ENCODE measurements around the gene ADAMTSL3.

Gene ADAMTSL3

GRCh38 chr15:83721981-83722380, 68.1 kb downstream of the ADAMTSL3 start:
- no peaks in the 10 kb centered on the region for H3K27me3 ChIP-seq (ENCODE audit: insufficient read depth, poor library complexity, severe bottlenecking)
- H3K36me3 ChIP-seq (ENCODE audit: low read depth): no peaks in the 10 kb centered on the region
- ATAC-seq (ENCODE audit: low read depth) (no peak), DNase-seq (ENCODE audit: low spot score) (no peak)
- H3K9me3 ChIP-seq (ENCODE audit: severe bottlenecking): no peaks in the 10 kb centered on the region
- H3K27ac ChIP-seq (ENCODE audit: poor library complexity, severe bottlenecking): no peak overlapping the region
- no peak overlapping the region for H3K4me3 ChIP-seq (ENCODE audit: severe bottlenecking)
- H3K4me1 ChIP-seq (ENCODE audit: insufficient read depth, poor library complexity, severe bottlenecking): no peaks in the 10 kb centered on the region
- TF ChIP-seq, protein P1, sequence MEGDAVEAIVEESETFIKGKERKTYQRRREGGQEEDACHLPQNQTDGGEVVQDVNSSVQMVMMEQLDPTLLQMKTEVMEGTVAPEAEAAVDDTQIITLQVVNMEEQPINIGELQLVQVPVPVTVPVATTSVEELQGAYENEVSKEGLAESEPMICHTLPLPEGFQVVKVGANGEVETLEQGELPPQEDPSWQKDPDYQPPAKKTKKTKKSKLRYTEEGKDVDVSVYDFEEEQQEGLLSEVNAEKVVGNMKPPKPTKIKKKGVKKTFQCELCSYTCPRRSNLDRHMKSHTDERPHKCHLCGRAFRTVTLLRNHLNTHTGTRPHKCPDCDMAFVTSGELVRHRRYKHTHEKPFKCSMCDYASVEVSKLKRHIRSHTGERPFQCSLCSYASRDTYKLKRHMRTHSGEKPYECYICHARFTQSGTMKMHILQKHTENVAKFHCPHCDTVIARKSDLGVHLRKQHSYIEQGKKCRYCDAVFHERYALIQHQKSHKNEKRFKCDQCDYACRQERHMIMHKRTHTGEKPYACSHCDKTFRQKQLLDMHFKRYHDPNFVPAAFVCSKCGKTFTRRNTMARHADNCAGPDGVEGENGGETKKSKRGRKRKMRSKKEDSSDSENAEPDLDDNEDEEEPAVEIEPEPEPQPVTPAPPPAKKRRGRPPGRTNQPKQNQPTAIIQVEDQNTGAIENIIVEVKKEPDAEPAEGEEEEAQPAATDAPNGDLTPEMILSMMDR (IDR thresholded peaks at IDR 0.05; ENCODE audit: poor library complexity, severe bottlenecking): no peak

- no peak overlapping the region for H3K27ac ChIP-seq (ENCODE audit: poor library complexity, severe bottlenecking)
- no peak overlapping the region for H3K4me3 ChIP-seq (ENCODE audit: severe bottlenecking)
- ATAC-seq (ENCODE audit: low read depth) (no peak), DNase-seq (ENCODE audit: low spot score) (no peak)
- no peaks in the 10 kb centered on the region for H3K9me3 ChIP-seq (ENCODE audit: severe bottlenecking)
- TF ChIP-seq, protein P1 (IDR thresholded peaks at IDR 0.05; ENCODE audit: poor library complexity, severe bottlenecking): no peak
- H3K27me3 ChIP-seq (ENCODE audit: insufficient read depth, poor library complexity, severe bottlenecking): no peaks in the 10 kb centered on the region
- no peaks in the 10 kb centered on the region for H3K4me1 ChIP-seq (ENCODE audit: insufficient read depth, poor library complexity, severe bottlenecking)
- H3K36me3 ChIP-seq (ENCODE audit: low read depth): no peaks in the 10 kb centered on the region
Measured at GRCh38 chr15:83723216-83723615, 69.3 kb downstream of the ADAMTSL3 start.

DNA sequence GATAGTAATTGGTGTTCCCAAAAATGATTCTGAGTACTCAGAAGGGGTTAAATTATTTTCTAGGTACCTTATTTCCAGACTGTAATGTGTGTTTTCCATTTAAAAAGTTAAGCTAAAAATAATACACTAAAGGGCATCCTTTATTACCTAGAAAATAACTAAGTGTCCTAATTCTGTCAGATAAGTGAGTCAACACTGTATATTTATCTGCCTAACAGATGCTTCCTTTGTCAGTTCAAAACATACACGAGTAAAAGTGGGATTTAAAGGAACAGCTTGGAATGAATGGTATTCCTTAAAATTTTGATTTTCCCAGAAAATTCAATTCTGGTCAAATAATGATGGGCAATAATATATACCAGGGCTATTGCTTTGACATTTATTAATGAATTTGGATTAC, 78.3 kb downstream of the ADAMTSL3 start:
- TF ChIP-seq, protein P1 (IDR thresholded peaks at IDR 0.05; ENCODE audit: poor library complexity, severe bottlenecking): no peak
- no peak for DNase-seq (ENCODE audit: low spot score)
- Histone ChIP-seq H3K4me3 (ENCODE audit: severe bottlenecking) (no peak overlapping the region), H3K9me3 (ENCODE audit: severe bottlenecking) (no peaks in the 10 kb centered on the region), H3K27ac (ENCODE audit: poor library complexity, severe bottlenecking) (peak overlapping the region; percentile 93), H3K4me1 (ENCODE audit: insufficient read depth, poor library complexity, severe bottlenecking) (peaks cover 30% of the 10 kb centered on the region), H3K27me3 (ENCODE audit: insufficient read depth, poor library complexity, severe bottlenecking) (no peaks in the 10 kb centered on the region), H3K36me3 (ENCODE audit: low read depth) (no peaks in the 10 kb centered on the region)
- ATAC-seq (ENCODE audit: low read depth): no peak

- H3K9me3 ChIP-seq (ENCODE audit: severe bottlenecking): no peaks in the 10 kb centered on the region
- no peak for DNase-seq (ENCODE audit: low spot score)
- H3K4me3 ChIP-seq (ENCODE audit: severe bottlenecking): no peak overlapping the region
- ATAC-seq (ENCODE audit: low read depth): peak; percentile 1
- peaks cover 30% of the 10 kb centered on the region for H3K4me1 ChIP-seq (ENCODE audit: insufficient read depth, poor library complexity, severe bottlenecking)
- peak overlapping the region; percentile 93 for H3K27ac ChIP-seq (ENCODE audit: poor library complexity, severe bottlenecking)
- no peaks in the 10 kb centered on the region for H3K27me3 ChIP-seq (ENCODE audit: insufficient read depth, poor library complexity, severe bottlenecking)
- TF ChIP-seq, protein P1 (IDR thresholded peaks at IDR 0.05; ENCODE audit: poor library complexity, severe bottlenecking): no peak
- no peaks in the 10 kb centered on the region for H3K36me3 ChIP-seq (ENCODE audit: low read depth)
Measured at GRCh38 chr15:83732770-83733169, 78.8 kb downstream of the ADAMTSL3 start.

GRCh38 chr15:83733206-83733605, 79.3 kb downstream of the ADAMTSL3 start:
- H3K4me3 ChIP-seq (ENCODE audit: severe bottlenecking): no peak overlapping the region
- peak; percentile 82 for DNase-seq (ENCODE audit: low spot score)
- no peaks in the 10 kb centered on the region for H3K36me3 ChIP-seq (ENCODE audit: low read depth)
- H3K27me3 ChIP-seq (ENCODE audit: insufficient read depth, poor library complexity, severe bottlenecking): no peaks in the 10 kb centered on the region
- peaks cover 30% of the 10 kb centered on the region for H3K4me1 ChIP-seq (ENCODE audit: insufficient read depth, poor library complexity, severe bottlenecking)
- peak; percentile 97 for ATAC-seq (ENCODE audit: low read depth)
- peak overlapping the region; percentile 93 for H3K27ac ChIP-seq (ENCODE audit: poor library complexity, severe bottlenecking)
- no peaks in the 10 kb centered on the region for H3K9me3 ChIP-seq (ENCODE audit: severe bottlenecking)
- TF ChIP-seq, protein P1 (IDR thresholded peaks at IDR 0.05; ENCODE audit: poor library complexity, severe bottlenecking): no peak
